ENCODE data around the gene MLLT3.

Gene MLLT3

GRCh38 chr9:20476912-20477521 lies 145.3 kb downstream of the MLLT3 start:
- DNase-seq (ENCODE audit: low read depth in 2 of 2) = no peak

DNA sequence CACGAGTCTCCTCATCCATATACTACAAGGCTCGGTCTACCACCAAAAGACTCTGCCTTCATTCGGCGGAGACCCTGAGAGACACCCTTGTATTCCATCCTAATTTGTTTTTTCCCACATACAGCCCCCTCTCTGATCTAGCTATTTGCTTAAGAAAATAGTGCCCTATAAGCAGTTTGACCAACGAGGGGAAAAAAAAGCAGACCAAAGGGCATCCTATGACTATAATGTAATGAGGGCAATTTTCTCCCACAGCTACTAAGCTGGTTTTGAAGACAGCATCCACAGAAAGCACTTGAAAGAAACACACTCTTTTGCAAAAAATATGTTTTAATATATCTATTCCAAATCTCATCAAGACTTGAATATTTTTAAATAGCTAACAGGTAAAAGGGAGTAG lies 147.8 kb downstream of the MLLT3 start:
- no peak for DNase-seq (ENCODE audit: low read depth in 2 of 2)

DNA sequence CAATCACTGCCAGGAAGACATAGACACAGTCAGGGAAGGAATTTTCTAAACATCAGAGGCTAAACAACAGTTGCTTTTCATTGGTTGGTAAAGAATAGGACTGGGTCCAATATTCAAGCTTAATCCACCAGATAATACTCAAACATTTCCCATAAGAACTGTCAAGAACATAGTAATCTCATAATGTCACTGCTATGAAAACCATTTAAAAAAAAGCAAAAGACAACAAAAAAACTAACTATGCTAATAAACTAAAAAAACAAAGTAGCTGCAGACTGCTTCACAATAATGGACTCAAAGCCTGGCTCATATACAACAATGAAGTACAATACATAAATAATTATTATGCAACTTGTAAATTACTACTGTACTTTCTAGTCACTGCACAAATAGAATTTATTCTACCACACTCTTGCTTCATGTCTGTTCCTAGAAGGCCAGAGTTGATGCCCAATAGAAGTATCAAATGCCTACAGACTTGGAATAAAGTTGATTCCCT lies 148.7 kb downstream of the MLLT3 start:
- no peak for DNase-seq (ENCODE audit: low read depth in 2 of 2)

GRCh38 chr9:20472342-20473045 lies 149.8 kb downstream of the MLLT3 start:
- no peak for DNase-seq (ENCODE audit: low read depth in 2 of 2)

GRCh38 chr9:20466328-20467008 lies 155.8 kb downstream of the MLLT3 start:
- no peak for DNase-seq (ENCODE audit: low read depth in 2 of 2)

- DNase-seq (ENCODE audit: low read depth in 2 of 2) = no peak
Observed at GRCh38 chr9:20464242-20464641, 158.1 kb downstream of the MLLT3 start.

DNA sequence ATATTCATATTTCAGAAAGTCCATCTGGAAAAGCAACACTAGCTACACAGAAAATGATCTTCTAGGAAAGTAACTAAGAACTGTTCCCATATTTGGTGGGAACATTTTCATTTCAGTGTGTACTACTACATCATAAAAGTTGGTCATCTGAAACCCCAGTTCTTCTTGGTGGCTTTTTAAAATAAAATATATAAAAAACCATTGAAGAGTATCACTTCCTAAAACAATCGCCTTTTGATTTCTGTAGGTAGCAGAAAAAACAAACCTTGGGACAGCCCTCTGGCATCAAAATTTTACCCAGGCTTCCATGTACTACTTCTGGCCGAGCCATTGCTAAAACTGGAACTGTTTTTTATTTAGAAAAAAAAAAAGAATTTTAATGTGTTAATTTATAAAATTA lies 158.5 kb downstream of the MLLT3 start:
- no peak for DNase-seq (ENCODE audit: low read depth in 2 of 2)

DNA sequence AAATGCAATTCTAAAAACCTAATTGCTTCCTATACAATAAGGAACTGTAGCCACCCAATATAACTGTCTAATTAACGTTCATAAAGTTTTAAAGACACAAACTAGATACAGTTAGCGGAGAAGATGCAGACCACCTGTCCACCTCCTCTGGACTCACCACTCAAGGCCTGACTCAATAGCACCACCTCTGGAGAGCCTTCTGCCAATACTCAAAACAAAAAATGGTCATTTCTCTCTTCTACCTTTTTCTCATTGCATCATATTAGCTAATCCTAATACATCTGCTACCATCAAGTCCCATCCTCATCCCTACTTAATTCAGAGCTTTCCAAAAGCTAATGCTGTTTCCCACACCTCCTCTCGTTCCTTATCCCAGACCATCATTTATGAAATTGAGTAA lies 159.9 kb downstream of the MLLT3 start:
- no peak for DNase-seq (ENCODE audit: low read depth in 2 of 2)

DNA sequence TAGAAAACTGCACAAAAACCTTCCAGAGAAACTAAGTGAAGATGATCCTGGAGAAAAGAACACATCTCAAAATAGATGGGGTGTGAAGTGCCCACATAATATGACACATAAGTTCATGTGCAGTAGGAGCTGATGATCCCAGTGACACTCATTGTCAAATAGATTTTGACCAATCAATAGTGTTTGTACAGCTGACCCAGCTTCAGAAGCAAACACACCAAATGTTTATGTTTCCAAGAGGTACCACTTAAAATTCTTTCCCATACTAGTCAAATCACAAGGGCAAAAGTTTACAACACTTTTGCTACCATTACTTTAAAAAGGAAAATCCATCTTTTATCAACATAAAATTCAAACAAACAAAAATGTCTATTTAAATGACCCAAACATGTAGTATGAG lies 175.0 kb downstream of the MLLT3 start:
- no peak for DNase-seq (ENCODE audit: low read depth in 2 of 2)

DNA sequence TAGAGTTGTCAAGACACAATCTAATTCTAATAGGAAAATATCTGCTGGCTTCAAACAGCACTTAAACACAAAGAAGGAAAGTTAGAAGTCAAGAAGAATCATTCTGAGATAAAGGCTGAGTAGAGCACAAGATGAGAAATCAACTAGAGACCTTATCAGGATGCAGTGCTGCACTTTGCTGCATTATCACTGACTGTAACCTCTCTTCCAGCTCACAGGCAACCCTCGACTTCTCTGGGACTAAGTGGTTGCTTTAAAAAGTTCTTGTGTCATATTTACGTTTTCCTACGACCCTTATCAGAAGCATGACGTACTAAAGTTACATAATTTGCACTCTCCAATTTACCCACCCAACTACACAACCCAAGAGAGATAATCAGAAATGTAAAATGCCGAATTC lies 176.1 kb downstream of the MLLT3 start:
- DNase-seq (ENCODE audit: low read depth in 2 of 2) = no peak

GRCh38 chr9:20442461-20443319 lies 179.6 kb downstream of the MLLT3 start:
- DNase-seq (ENCODE audit: low read depth in 2 of 2) = no peak

- no peak for DNase-seq (ENCODE audit: low read depth in 2 of 2)
Observed at GRCh38 chr9:20441711-20442423, 180.4 kb downstream of the MLLT3 start.

DNA sequence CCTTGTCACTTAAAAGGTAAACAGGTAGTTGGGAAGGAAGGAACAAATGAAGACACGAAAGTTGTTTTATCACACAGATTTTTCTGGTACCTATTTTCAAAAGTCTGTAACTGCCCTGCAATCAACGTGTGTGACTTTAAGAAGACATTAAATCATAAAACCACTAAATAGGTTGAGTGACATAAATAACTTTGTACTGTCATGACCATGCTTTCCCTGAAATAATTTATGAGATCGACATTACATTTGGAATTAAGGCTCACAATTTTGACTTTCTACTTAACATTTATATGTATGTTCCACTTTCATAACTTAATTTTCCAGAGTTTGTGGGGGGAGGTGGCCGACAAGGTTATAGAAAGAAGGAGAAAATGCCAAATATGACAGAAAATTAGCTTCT lies 181.1 kb downstream of the MLLT3 start:
- DNase-seq (ENCODE audit: low read depth in 2 of 2) = no peak

GRCh38 chr9:20437476-20437875 lies 184.8 kb downstream of the MLLT3 start:
- no peak for DNase-seq (ENCODE audit: low read depth in 2 of 2)

DNA sequence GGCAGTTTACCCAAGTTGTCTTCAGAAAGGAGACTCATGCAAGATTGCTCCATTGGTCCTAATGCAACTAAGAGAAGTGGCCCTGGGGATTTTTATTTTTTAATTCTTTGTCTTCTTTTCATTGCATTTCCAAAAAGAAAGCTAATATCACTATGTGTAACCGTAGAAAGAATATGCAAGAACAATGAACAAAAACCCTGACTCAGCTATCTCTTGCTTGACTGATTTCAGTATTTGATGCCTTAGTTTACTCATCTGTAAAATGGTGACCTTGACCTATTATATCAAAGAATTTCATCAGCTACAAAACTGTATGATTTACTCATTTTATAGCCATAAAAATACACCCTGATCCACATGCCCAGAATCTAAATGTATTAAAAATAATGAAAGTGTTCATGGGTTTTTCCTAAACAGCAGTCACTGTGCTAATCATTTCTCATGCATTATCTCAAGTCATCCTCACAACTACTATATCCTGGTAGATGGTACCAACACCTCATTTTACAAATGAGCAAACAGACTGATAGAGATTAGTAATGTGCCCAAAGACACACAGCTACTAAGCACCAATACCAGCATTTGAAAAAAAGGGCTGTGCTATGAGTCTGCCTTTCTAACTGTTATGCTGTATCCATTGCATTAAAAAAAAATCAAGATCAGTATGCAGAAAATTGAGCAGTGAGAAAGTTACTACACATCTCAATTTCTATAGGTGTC lies 185.7 kb downstream of the MLLT3 start:
- DNase-seq (ENCODE audit: low read depth in 2 of 2) = no peak

- DNase-seq (ENCODE audit: low read depth in 2 of 2) = no peak
Observed at GRCh38 chr9:20428976-20429375, 193.3 kb downstream of the MLLT3 start.

GRCh38 chr9:20427359-20427758 lies 194.9 kb downstream of the MLLT3 start:
- DNase-seq (ENCODE audit: low read depth in 2 of 2) = no peak

DNA sequence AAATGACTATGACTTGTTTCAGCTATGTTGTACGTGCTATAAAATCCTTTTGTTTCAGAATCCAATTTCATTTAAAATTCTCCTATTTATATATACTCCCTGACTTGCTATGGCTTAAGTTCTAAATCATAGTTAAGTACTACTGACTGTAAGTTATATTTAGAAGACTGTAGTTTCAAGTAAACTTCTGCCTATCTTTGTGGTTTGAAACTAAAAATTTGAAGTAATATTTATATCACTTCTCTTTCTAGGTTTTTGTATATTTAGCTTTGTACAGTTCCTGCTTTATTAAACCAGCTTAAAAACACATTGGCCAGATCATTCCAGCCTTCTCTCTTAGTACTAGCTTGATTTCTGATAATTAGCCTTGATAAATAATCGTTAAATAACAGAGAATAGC lies 196.3 kb downstream of the MLLT3 start:
- no peak for DNase-seq (ENCODE audit: low read depth in 2 of 2)

DNA sequence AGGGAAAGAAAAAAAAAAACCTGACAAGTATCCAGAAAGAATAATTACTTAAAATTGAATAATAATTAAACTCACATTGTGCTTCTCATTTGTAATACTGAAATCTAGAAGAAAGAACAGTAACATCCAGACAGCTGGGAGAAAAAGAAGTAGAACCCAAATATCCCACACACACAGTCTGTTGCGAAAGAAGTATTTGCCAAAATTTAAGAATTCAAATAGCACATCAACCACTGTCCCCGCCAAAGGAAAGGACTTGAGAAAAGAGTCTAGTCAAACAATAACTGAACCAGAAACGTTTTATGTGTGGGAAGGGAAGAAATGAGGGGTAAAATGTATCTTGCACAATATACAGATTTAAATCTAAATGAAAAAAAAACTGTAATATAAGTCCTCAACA lies 202.8 kb downstream of the MLLT3 start:
- no peak for DNase-seq (ENCODE audit: low read depth in 2 of 2)

- DNase-seq (ENCODE audit: low read depth in 2 of 2) = no peak
Observed at GRCh38 chr9:20418485-20418884, 203.8 kb downstream of the MLLT3 start.

Data from stimulated activated CD8-positive, alpha-beta memory T cell treated with anti-CD3 and anti-CD28 coated beads, Interleukin-2, amount 100 ng/mL, for 1 hour (primary cell).